H1 (cell line): Measurements from ENCODE around the gene KRTAP12-4. TPM values are rescaled to one million over a fixed set of nuclear protein-coding genes. Genes with fewer than 3 reads are reported as not detected.

ENCODE experiments used
- CTCF ChIA-PET: fragments of 300-600 bp; sonication (Branson Sonifier 250); formaldehyde crosslinking; loops from one replicate; lab custom pipeline; 2021; ENCODE audit not compliant: partially characterized antibody; lab: Charles Lee
- POLR2A ChIA-PET: fragments of 300-600 bp; sonication (Branson Sonifier 250); formaldehyde crosslinking; loops from one replicate; lab custom pipeline; 2021; ENCODE audit warnings: inconsistent platforms; ENCODE audit not compliant: partially characterized antibody; lab: Charles Lee
- DNase-seq, 2 experiments: peaks; one replicate each; pipeline versions ENCODE4 v3.0.0 to v3.0.0-alpha.2; 2010 to 2022; ENCODE audit warnings: low spot score in 2 of 2, low read depth in 1 of 2, mixed read lengths in 1 of 2
- FAIRE-seq: peaks from 2 replicates; lab custom pipeline; 2011; peaks lifted over from hg19 to GRCh38; lab: Jason Lieb, UNC
- H2AFZ ChIP-seq: 2 replicates; pipeline ENCODE4 v1.8.1; 2012; ENCODE audit warnings: low read length, inconsistent platforms
- H2AK5ac ChIP-seq: 2 replicates; pipeline ENCODE4 v1.6.1; 2013; ENCODE audit warnings: low read depth, low read length
- H2BK120ac ChIP-seq: replicated peaks from 2 replicates; pipeline ENCODE3; 2013; ENCODE audit warnings: low read depth, low read length, inconsistent platforms
- H2BK12ac ChIP-seq: 2 replicates; pipeline ENCODE4 v1.6.1; 2013; ENCODE audit warnings: low read depth, low read length
- H2BK15ac ChIP-seq: 2 replicates; pipeline ENCODE4 v1.6.1; 2013; ENCODE audit warnings: low read length
- H2BK20ac ChIP-seq: 2 replicates; pipeline ENCODE4 v1.6.1; 2013; ENCODE audit warnings: low read length
- H2BK5ac ChIP-seq: 2 replicates; pipeline ENCODE4 v1.6.1; 2013; ENCODE audit warnings: low read depth, low read length
- H3K14ac ChIP-seq: 2 replicates; pipeline ENCODE4 v1.6.1; 2013; ENCODE audit warnings: inconsistent platforms; ENCODE audit not compliant: insufficient read length
- H3K18ac ChIP-seq: 2 replicates; pipeline ENCODE4 v1.6.1; 2013; ENCODE audit warnings: low read length; ENCODE audit errors: extremely low read depth
- H3K23ac ChIP-seq: 2 replicates; pipeline ENCODE4 v1.6.1; 2013; ENCODE audit warnings: inconsistent platforms; ENCODE audit not compliant: insufficient read length
- H3K23me2 ChIP-seq: 2 replicates; pipeline ENCODE4 v1.6.1; 2013; ENCODE audit warnings: low read depth, low read length
- H3K27ac ChIP-seq: 2 replicates; pipeline ENCODE4 v1.6.1; 2011; ENCODE audit warnings: low read depth, low read length, inconsistent platforms
- H3K27me3 ChIP-seq, 4 experiments: replicated peaks in 1 of 4; 1 replicate in 1 of 4; 2 replicates in 3 of 4; pipeline versions ENCODE4 v1.6.1 to v1.8.1; 2011 to 2013; ENCODE audit warnings: low read length in 3 of 4, mild to moderate bottlenecking in 3 of 4, inconsistent platforms in 2 of 4, mixed read lengths in 2 of 4, moderate library complexity in 1 of 4; ENCODE audit not compliant: control insufficient read depth in 3 of 4, insufficient read depth in 3 of 4; ENCODE audit errors: extremely low read depth in 1 of 4
- H3K36me3 ChIP-seq, 4 experiments: 2 replicates each; pipeline versions ENCODE4 v1.6.1 to v1.8.1; 2011 to 2013; ENCODE audit warnings: mild to moderate bottlenecking in 4 of 4, low read length in 3 of 4, moderate library complexity in 2 of 4, control low read depth in 1 of 4, inconsistent platforms in 1 of 4; ENCODE audit not compliant: insufficient read depth in 4 of 4, control insufficient read depth in 2 of 4
- H3K4ac ChIP-seq: replicated peaks from 2 replicates; pipeline ENCODE3; 2013; ENCODE audit warnings: low read length, low read depth, mixed read lengths, inconsistent platforms; ENCODE audit not compliant: insufficient read length
- H3K4me1 ChIP-seq, 4 experiments: replicated peaks in 1 of 4; 1 replicate in 1 of 4; 2 replicates in 3 of 4; pipeline versions ENCODE4 v1.6.1 to v1.8.1; 2011 to 2013; ENCODE audit warnings: low read length in 3 of 4, inconsistent platforms in 2 of 4, mixed read lengths in 1 of 4; ENCODE audit not compliant: insufficient read depth in 4 of 4, control insufficient read depth in 3 of 4
- H3K4me2 ChIP-seq, 2 experiments: 2 replicates each; pipeline versions ENCODE4 v1.6.1 to v1.8.1; 2011 to 2013; ENCODE audit warnings: low read depth in 2 of 2, low read length in 2 of 2, control low read depth in 1 of 2, inconsistent platforms in 1 of 2, mild to moderate bottlenecking in 1 of 2; ENCODE audit not compliant: insufficient read depth in 1 of 2
- H3K4me3 ChIP-seq, 4 experiments: fragments of 200-600, 300-600 bp in 1 of 4; sonication (generic), shearing (Covaris generic), sonication (Bioruptor Twin) in 1 of 4; 2 replicates each; pipeline versions ENCODE4 v1.5.1 to v1.8.1; 2011 to 2016; ENCODE audit warnings: low read length in 4 of 4, low read depth in 3 of 4, control low read depth in 2 of 4, inconsistent platforms in 2 of 4, mild to moderate bottlenecking in 2 of 4, mixed read lengths in 1 of 4, moderate library complexity in 1 of 4; ENCODE audit not compliant: insufficient read depth in 2 of 4; ENCODE audit errors: extremely low read depth in 1 of 4
- H3K56ac ChIP-seq: replicated peaks from 2 replicates; pipeline ENCODE3; 2013; ENCODE audit warnings: low read depth, mild to moderate bottlenecking, mixed read lengths, low read length, inconsistent platforms; ENCODE audit not compliant: insufficient read length
- H3K79me1 ChIP-seq: 2 replicates; pipeline ENCODE4 v1.6.1; 2013; ENCODE audit warnings: low read depth, low read length, control low read depth
- H3K79me2 ChIP-seq, 2 experiments: 2 replicates each; pipeline versions ENCODE4 v1.6.1 to v1.8.1; 2012 to 2013; ENCODE audit warnings: low read length in 2 of 2, mild to moderate bottlenecking in 2 of 2, inconsistent platforms in 1 of 2; ENCODE audit not compliant: insufficient read depth in 2 of 2, control insufficient read depth in 1 of 2
- H3K9ac ChIP-seq, 4 experiments: replicated peaks in 1 of 4; 1 replicate in 1 of 4; 2 replicates in 3 of 4; pipeline versions ENCODE4 v1.6.1 to v1.8.1; 2011 to 2013; ENCODE audit warnings: low read depth in 3 of 4, low read length in 3 of 4, control low read depth in 2 of 4, mild to moderate bottlenecking in 2 of 4, moderate library complexity in 2 of 4, inconsistent platforms in 1 of 4; ENCODE audit errors: extremely low read depth in 1 of 4
- H3K9me3 ChIP-seq, 2 experiments: 2 replicates each; pipeline versions ENCODE4 v1.6.1 to v1.8.1; 2012 to 2013; ENCODE audit warnings: mild to moderate bottlenecking in 2 of 2, moderate library complexity in 2 of 2, control low read depth in 1 of 2, inconsistent platforms in 1 of 2, low read depth in 1 of 2, low read length in 1 of 2, mixed read lengths in 1 of 2; ENCODE audit not compliant: insufficient read depth in 2 of 2
- H4K20me1 ChIP-seq, 2 experiments: replicated peaks in 1 of 2; 2 replicates each; pipeline versions ENCODE3 to v1.8.1; 2011 to 2013; ENCODE audit warnings: inconsistent platforms in 2 of 2, low read length in 2 of 2, mild to moderate bottlenecking in 1 of 2; ENCODE audit not compliant: insufficient read depth in 2 of 2, control insufficient read depth in 1 of 2
- H4K5ac ChIP-seq: 2 replicates; pipeline ENCODE4 v1.6.1; 2013; ENCODE audit warnings: low read length, low read depth, mixed read lengths, inconsistent platforms; ENCODE audit not compliant: insufficient read length
- H4K8ac ChIP-seq: 2 replicates; pipeline ENCODE4 v1.8.0; 2013; ENCODE audit warnings: mild to moderate bottlenecking, moderate library complexity, low read length, inconsistent platforms; ENCODE audit not compliant: insufficient read depth; ENCODE audit errors: extremely low read depth
- H4K91ac ChIP-seq: replicated peaks from 2 replicates; pipeline ENCODE3; 2013; ENCODE audit warnings: low read length, mixed read lengths, inconsistent platforms; ENCODE audit not compliant: insufficient read length
- EZH2 ChIP-seq: fragments of 200-600 bp; sonication (generic); IDR thresholded peaks from 2 replicates; pipeline ENCODE4 v1.7.1; 2012; ENCODE audit warnings: low read depth, mild to moderate bottlenecking, moderate library complexity, low read length, inconsistent platforms; ENCODE audit not compliant: severe bottlenecking
- GABPA ChIP-seq: IDR thresholded peaks from 2 replicates; pipeline ENCODE4 v1.6.1; 2011; ENCODE audit warnings: mild to moderate bottlenecking, low read length, moderate library complexity, borderline replicate concordance; ENCODE audit not compliant: insufficient read depth
- GTF2F1 ChIP-seq: IDR thresholded peaks from 2 replicates; pipeline ENCODE4 v1.6.1; 2012; ENCODE audit warnings: low read depth, low read length, improper control_type of control experiment, borderline replicate concordance
- RXRA ChIP-seq: IDR thresholded peaks from 2 replicates; pipeline ENCODE4 v1.6.1; 2011; ENCODE audit warnings: low read depth, mild to moderate bottlenecking, low read length, moderate library complexity; ENCODE audit not compliant: insufficient read depth
- WGBS, 2 experiments: shearing (Covaris generic) in 1 of 2; methylation state at CpG; one replicate each; pipeline versions ENCODE4 v1.1.6 to v1.1.7; 2013 to 2015; ENCODE audit warnings: low lambda C conversion rate in 2 of 2, mixed read lengths in 2 of 2, inconsistent platforms in 1 of 2, low coverage in 1 of 2, missing lambda C conversion rate in 1 of 2; ENCODE audit not compliant: insufficient replicate concordance in 2 of 2, insufficient coverage in 1 of 2, insufficient read length in 1 of 2; ENCODE audit errors: extremely low coverage in 1 of 2, missing lambda C conversion rate in 1 of 2; 5-methylcytosine and 5-hydroxymethylcytosine counted together
- polyA plus RNA-seq, 7 experiments: library from polyadenylated mRNA; depleted of rRNA in 3 of 7; stranded (reverse) in 5 of 7; unstranded in 2 of 7; fragments of >200 nt in 5 of 7; fragments of 200-250 nt in 2 of 7; gene quantifications; 1 replicate in 5 of 7; 2 replicates in 1 of 7; 4 replicates in 1 of 7; pipeline versions ENCODE4 v1.2.1 to v1.2.3, GENCODE V29; 2011 to 2013; ENCODE audit warnings: missing spikeins in 2 of 7, mixed read lengths in 2 of 7
- total RNA-seq: library from RNA; stranded (reverse); fragmentation: NEBNext Ultra II Directional; extraction: Animal tissue kit (Norgen Biotek cat#: 25700); gene quantifications from 2 replicates; pipeline ENCODE4 v1.2.1, GENCODE V29; 2021
- TF ChIP-seq, protein P1 (sequence below), 3 experiments: IDR thresholded peaks; 1 replicate in 2 of 3; 2 replicates in 1 of 3; pipeline versions ENCODE4 v1.5.1 to v1.6.1; 2011; ENCODE audit warnings: low read length in 3 of 3, mild to moderate bottlenecking in 3 of 3, inconsistent platforms in 2 of 3, low read depth in 1 of 3, moderate library complexity in 1 of 3; ENCODE audit not compliant: insufficient read depth in 1 of 3; ENCODE audit errors: control extremely low read depth in 1 of 3

Gene KRTAP12-4
- total and polyA plus RNA-seq, 2 of the 8 experiments (the other 6 are each of a cell fraction or from before 2014, with no cell fraction given): not detected

GRCh38 chr21:44694776-44695175, 40.3 kb upstream of the KRTAP12-4 start:
- Histone ChIP-seq H2AK5ac (no peak overlapping the region; the same call in 1 of the 2 replicates), H3K79me2 (no peaks in the 10 kb centered on the region), H3K27ac (no peak overlapping the region), H2BK120ac (no peak overlapping the region), H2BK15ac (no peak overlapping the region), H2BK5ac (0 out of 2 replicates have a peak overlapping the region, but pooled peaks have one; percentile 2), H3K9ac (no peak overlapping the region), H3K23ac (no peak overlapping the region), H2BK20ac (no peak overlapping the region), H3K27me3 (no peaks in the 10 kb centered on the region), H3K18ac (peak overlapping the region; percentile 44; the same call in 1 of the 2 replicates), H3K4me1 (peaks cover 0 to 28% (median 16%) of the 10 kb centered on the region in 4 experiments; a peak in 6 of 7 replicates), H3K4ac (no peak overlapping the region), H4K8ac (no peak overlapping the region), H4K20me1 (no peaks in the 10 kb centered on the region), H4K5ac (no peak overlapping the region), H2AFZ (no peak overlapping the region), H3K56ac (no peak overlapping the region), H3K9me3 (peaks cover 0 to 4% of the 10 kb centered on the region in 2 experiments; a peak in 1 of 4 replicates), H2BK12ac (peak overlapping the region; percentile 80; the same call in 1 of the 2 replicates), H3K4me2 (no peak overlapping the region), H3K14ac (no peak overlapping the region), H4K91ac (no peak overlapping the region), H3K79me1 (peaks cover 3% of the 10 kb centered on the region; the same call in 1 of the 2 replicates), H3K4me3 (no peak overlapping the region), H3K36me3 (no peaks in the 10 kb centered on the region), H3K23me2 (no peaks in the 10 kb centered on the region)
- 90% methylated on average over 11 of the region's 11 CpGs; no CpG with 5 or more reads in 1 of the 2 experiments for WGBS, 2 experiments
- ChIA-PET POLR2A (interaction anchor here (0.8 to 2.2 kb wide), 2 partner anchors 13 to 121 kb away, joined by 3 to 4 read pairs; partner anchors contain the start of genes KRTAP10-4 and KRTAP12-1), CTCF (interaction anchor here (1.4 to 3.8 kb wide), 4 partner anchors 9 to 99 kb away, joined by 3 to 13 read pairs (median 5); no protein-coding TSS in a partner anchor)
- TF ChIP-seq EZH2 (no peak), GABPA (no peak), RXRA (no peak), GTF2F1 (no peak)
- TF ChIP-seq, protein P1, sequence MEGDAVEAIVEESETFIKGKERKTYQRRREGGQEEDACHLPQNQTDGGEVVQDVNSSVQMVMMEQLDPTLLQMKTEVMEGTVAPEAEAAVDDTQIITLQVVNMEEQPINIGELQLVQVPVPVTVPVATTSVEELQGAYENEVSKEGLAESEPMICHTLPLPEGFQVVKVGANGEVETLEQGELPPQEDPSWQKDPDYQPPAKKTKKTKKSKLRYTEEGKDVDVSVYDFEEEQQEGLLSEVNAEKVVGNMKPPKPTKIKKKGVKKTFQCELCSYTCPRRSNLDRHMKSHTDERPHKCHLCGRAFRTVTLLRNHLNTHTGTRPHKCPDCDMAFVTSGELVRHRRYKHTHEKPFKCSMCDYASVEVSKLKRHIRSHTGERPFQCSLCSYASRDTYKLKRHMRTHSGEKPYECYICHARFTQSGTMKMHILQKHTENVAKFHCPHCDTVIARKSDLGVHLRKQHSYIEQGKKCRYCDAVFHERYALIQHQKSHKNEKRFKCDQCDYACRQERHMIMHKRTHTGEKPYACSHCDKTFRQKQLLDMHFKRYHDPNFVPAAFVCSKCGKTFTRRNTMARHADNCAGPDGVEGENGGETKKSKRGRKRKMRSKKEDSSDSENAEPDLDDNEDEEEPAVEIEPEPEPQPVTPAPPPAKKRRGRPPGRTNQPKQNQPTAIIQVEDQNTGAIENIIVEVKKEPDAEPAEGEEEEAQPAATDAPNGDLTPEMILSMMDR (IDR thresholded peaks at IDR 0.05; ENCODE audit: control extremely low read depth in 1 of 3, insufficient read depth in 1 of 3, low read depth in 1 of 3, low read length in 3 of 3): no peak
- no peak for DNase-seq
- FAIRE-seq: no peak
